Measurements from ENCODE around the gene CCSER1. TPM values are rescaled to one million over a fixed set of nuclear protein-coding genes. Genes with fewer than 3 reads are reported as not detected.

The CCSER1 gene
- total and polyA plus RNA-seq, 2 experiments from 2014 or later: 5.2 to 23.4 TPM

GRCh38 chr4:91488946-91489345, 1361.8 kb downstream of the CCSER1 start:
- no peak for DNase-seq (ENCODE audit: low spot score)
- 94% methylated on average over 2 of the region's 2 CpGs for WGBS (ENCODE audit: low lambda C conversion rate, missing lambda C conversion rate)
- Histone ChIP-seq H2AFZ (no peak overlapping the region), H3K79me2 (no peaks in the 10 kb centered on the region), H3K4me2 (no peak overlapping the region), H3K4me1 (ENCODE audit: insufficient read depth) (no peaks in the 10 kb centered on the region), H3K36me3 (replicated peaks; ENCODE audit: insufficient read depth, low read depth) (no peaks in the 10 kb centered on the region), H4K20me1 (ENCODE audit: insufficient read depth, poor library complexity, severe bottlenecking) (no peaks in the 10 kb centered on the region), H3K27me3 (no peaks in the 10 kb centered on the region), H3K9me3 (ENCODE audit: low read depth) (no peaks in the 10 kb centered on the region), H3K27ac (no peak overlapping the region), H3K9me2 (replicated peaks; ENCODE audit: insufficient read depth) (no peaks in the 10 kb centered on the region), H3K4me3 (no peak overlapping the region)
- no peak for TF ChIP-seq EZH2phosphoT487 (IDR thresholded peaks at IDR 0.05; ENCODE audit: low read depth, severe bottlenecking, unreplicated experiment)
- no peak for TF ChIP-seq EZH2 (IDR thresholded peaks at IDR 0.05; ENCODE audit: borderline replicate concordance)
- TF ChIP-seq CTCF (IDR thresholded peaks at IDR 0.05; ENCODE audit: poor library complexity): no peak

GRCh38 chr4:91497892-91498291, 1370.7 kb downstream of the CCSER1 start:
- WGBS (ENCODE audit: low lambda C conversion rate, missing lambda C conversion rate): 93% methylated on average over 4 of the region's 4 CpGs
- Histone ChIP-seq H3K79me2 (no peaks in the 10 kb centered on the region), H3K36me3 (replicated peaks; ENCODE audit: insufficient read depth, low read depth) (no peaks in the 10 kb centered on the region), H3K4me1 (ENCODE audit: insufficient read depth) (no peaks in the 10 kb centered on the region), H3K4me2 (no peak overlapping the region), H3K27me3 (no peaks in the 10 kb centered on the region), H3K27ac (no peak overlapping the region), H3K4me3 (no peak overlapping the region), H3K9me3 (ENCODE audit: low read depth) (no peaks in the 10 kb centered on the region), H3K9me2 (replicated peaks; ENCODE audit: insufficient read depth) (no peaks in the 10 kb centered on the region), H4K20me1 (ENCODE audit: insufficient read depth, poor library complexity, severe bottlenecking) (no peaks in the 10 kb centered on the region), H2AFZ (no peak overlapping the region)
- TF ChIP-seq CTCF (IDR thresholded peaks at IDR 0.05; ENCODE audit: poor library complexity) (no peak), EZH2phosphoT487 (IDR thresholded peaks at IDR 0.05; ENCODE audit: low read depth, severe bottlenecking, unreplicated experiment) (no peak), EZH2 (IDR thresholded peaks at IDR 0.05; ENCODE audit: borderline replicate concordance) (no peak)
- DNase-seq (ENCODE audit: low spot score): no peak

GRCh38 chr4:91502365-91502764, 1375.2 kb downstream of the CCSER1 start:
- Histone ChIP-seq H3K27ac (no peak overlapping the region), H3K27me3 (no peaks in the 10 kb centered on the region), H2AFZ (no peak overlapping the region), H3K4me2 (no peak overlapping the region), H3K79me2 (no peaks in the 10 kb centered on the region), H3K4me1 (ENCODE audit: insufficient read depth) (no peaks in the 10 kb centered on the region), H3K9me2 (replicated peaks; ENCODE audit: insufficient read depth) (peaks cover 4% of the 10 kb centered on the region), H3K4me3 (no peak overlapping the region), H4K20me1 (ENCODE audit: insufficient read depth, poor library complexity, severe bottlenecking) (no peaks in the 10 kb centered on the region), H3K9me3 (ENCODE audit: low read depth) (no peaks in the 10 kb centered on the region), H3K36me3 (replicated peaks; ENCODE audit: insufficient read depth, low read depth) (no peaks in the 10 kb centered on the region)
- peak; percentile 12 for DNase-seq (ENCODE audit: low spot score)
- TF ChIP-seq EZH2 (IDR thresholded peaks at IDR 0.05; ENCODE audit: borderline replicate concordance) (no peak), CTCF (IDR thresholded peaks at IDR 0.05; ENCODE audit: poor library complexity) (peak; percentile 31)

GRCh38 chr4:91513326-91513725, 1386.1 kb downstream of the CCSER1 start:
- no peaks in the 10 kb centered on the region for H3K27me3 ChIP-seq
- no peaks in the 10 kb centered on the region for H3K4me1 ChIP-seq (ENCODE audit: insufficient read depth)
- no peak for DNase-seq (ENCODE audit: low spot score)
- H3K79me2 ChIP-seq: no peaks in the 10 kb centered on the region
- no peaks in the 10 kb centered on the region for H3K36me3 ChIP-seq (replicated peaks; ENCODE audit: insufficient read depth, low read depth)
- no peaks in the 10 kb centered on the region for H3K9me2 ChIP-seq (replicated peaks; ENCODE audit: insufficient read depth)
- H4K20me1 ChIP-seq (ENCODE audit: insufficient read depth, poor library complexity, severe bottlenecking): no peaks in the 10 kb centered on the region
- peaks cover 12% of the 10 kb centered on the region for H3K9me3 ChIP-seq (ENCODE audit: low read depth)
- H2AFZ ChIP-seq: no peak overlapping the region
- no peak overlapping the region for H3K4me2 ChIP-seq
- no peak overlapping the region for H3K27ac ChIP-seq
- no peak for TF ChIP-seq EZH2 (IDR thresholded peaks at IDR 0.05; ENCODE audit: borderline replicate concordance)
- no peak for TF ChIP-seq CTCF (IDR thresholded peaks at IDR 0.05; ENCODE audit: poor library complexity)
- H3K4me3 ChIP-seq: no peak overlapping the region

All from hepatocyte (in vitro differentiated cells).